DOHH2 (cell line): Measurements from ENCODE around the gene MAP10.

ENCODE experiments used
- H3F3A ChIP-seq: fragments of 200-600 bp; sonication (generic), shearing (Covaris generic); 2 replicates; pipeline ENCODE4 v1.6.0; 2016; ENCODE audit warnings: antibody characterized with exemption, mild to moderate bottlenecking; ENCODE audit not compliant: control insufficient read depth, insufficient read depth
- H3K27ac ChIP-seq: fragments of 200-600 bp; sonication (generic); 2 replicates; pipeline ENCODE4 v1.5.1; 2014; ENCODE audit warnings: low read depth, mild to moderate bottlenecking, low read length, moderate library complexity
- H3K27me3 ChIP-seq: fragments of 200-600 bp; sonication (generic); 2 replicates; pipeline ENCODE4 v1.6.1; 2014; ENCODE audit warnings: mild to moderate bottlenecking, low read length, mixed read lengths; ENCODE audit not compliant: control insufficient read depth
- H3K36me3 ChIP-seq: fragments of 200-600 bp; sonication (generic); 2 replicates; pipeline ENCODE4 v1.6.1; 2014; ENCODE audit warnings: mild to moderate bottlenecking, low read length, moderate library complexity, mixed read lengths; ENCODE audit not compliant: control insufficient read depth
- H3K4me1 ChIP-seq: fragments of 200-600 bp; sonication (generic); 2 replicates; pipeline ENCODE4 v1.6.1; 2014; ENCODE audit warnings: mild to moderate bottlenecking, low read length, mixed read lengths; ENCODE audit not compliant: control insufficient read depth
- H3K4me2 ChIP-seq: fragments of 200-600 bp; sonication (generic); 2 replicates; pipeline ENCODE4 v1.6.0; 2014; ENCODE audit warnings: mild to moderate bottlenecking, low read length, moderate library complexity
- H3K4me3 ChIP-seq: fragments of 200-600 bp; sonication (generic); 2 replicates; pipeline ENCODE4 v1.5.1; 2014; ENCODE audit warnings: mild to moderate bottlenecking, low read length, mixed read lengths
- H3K79me2 ChIP-seq: fragments of 200-600 bp; sonication (generic); 2 replicates; pipeline ENCODE4 v1.6.1; 2014; ENCODE audit warnings: mild to moderate bottlenecking, low read length, mixed read lengths; ENCODE audit not compliant: control insufficient read depth
- H3K9me2 ChIP-seq: fragments of 200-600 bp; sonication (generic); replicated peaks from 2 replicates; pipeline ENCODE4 v1.6.1; 2014; ENCODE audit warnings: mild to moderate bottlenecking, low read length, mixed read lengths; ENCODE audit not compliant: control insufficient read depth
- H3K9me3 ChIP-seq: fragments of 200-600 bp; sonication (generic); 2 replicates; pipeline ENCODE4 v1.6.1; 2014; ENCODE audit warnings: antibody characterized with exemption, low read length, mixed read lengths; ENCODE audit not compliant: control insufficient read depth, insufficient read depth
- H4K20me1 ChIP-seq: fragments of 200-600 bp; sonication (generic); 2 replicates; pipeline ENCODE4 v1.6.0; 2014; ENCODE audit warnings: low read depth, mild to moderate bottlenecking, antibody characterized with exemption, low read length, moderate library complexity; ENCODE audit not compliant: control insufficient read depth, insufficient read depth
- EZH2phosphoT487 ChIP-seq: fragments of 200-600 bp; sonication (generic); IDR thresholded peaks from 2 replicates; pipeline ENCODE4 v1.6.1; 2017; ENCODE audit warnings: borderline replicate concordance, mild to moderate bottlenecking, antibody characterized with exemption, low read length, moderate library complexity, mixed read lengths
- TF ChIP-seq, protein P1 (sequence below): fragments of 200-600 bp; sonication (generic); IDR thresholded peaks from one replicate; pipeline ENCODE4 v1.5.1; 2014; ENCODE audit warnings: antibody characterized with exemption, mild to moderate bottlenecking, low read depth, low read length; ENCODE audit not compliant: poor library complexity, severe bottlenecking

Gene MAP10

DNA sequence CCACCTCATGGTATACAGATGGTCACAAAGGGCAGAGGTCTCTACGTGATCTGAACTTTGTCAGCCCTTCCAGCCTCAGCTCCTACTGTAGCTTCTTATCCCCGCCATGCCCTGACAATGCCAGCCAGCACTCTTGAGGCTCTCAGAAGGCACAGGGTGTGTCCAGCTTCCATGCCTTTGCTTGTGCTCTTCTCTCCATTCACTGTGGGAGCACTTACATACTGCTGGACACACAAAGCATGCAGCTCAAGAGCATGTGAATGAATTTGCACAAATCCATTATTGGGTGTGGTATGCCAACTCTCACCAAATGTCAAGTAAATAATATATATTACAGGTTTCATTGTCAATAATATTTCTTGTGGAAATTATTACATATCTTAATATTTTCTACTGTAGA lies 36.4 kb upstream of the MAP10 start:
- H3K4me1 ChIP-seq: no peaks in the 10 kb centered on the region
- TF ChIP-seq, protein P1, sequence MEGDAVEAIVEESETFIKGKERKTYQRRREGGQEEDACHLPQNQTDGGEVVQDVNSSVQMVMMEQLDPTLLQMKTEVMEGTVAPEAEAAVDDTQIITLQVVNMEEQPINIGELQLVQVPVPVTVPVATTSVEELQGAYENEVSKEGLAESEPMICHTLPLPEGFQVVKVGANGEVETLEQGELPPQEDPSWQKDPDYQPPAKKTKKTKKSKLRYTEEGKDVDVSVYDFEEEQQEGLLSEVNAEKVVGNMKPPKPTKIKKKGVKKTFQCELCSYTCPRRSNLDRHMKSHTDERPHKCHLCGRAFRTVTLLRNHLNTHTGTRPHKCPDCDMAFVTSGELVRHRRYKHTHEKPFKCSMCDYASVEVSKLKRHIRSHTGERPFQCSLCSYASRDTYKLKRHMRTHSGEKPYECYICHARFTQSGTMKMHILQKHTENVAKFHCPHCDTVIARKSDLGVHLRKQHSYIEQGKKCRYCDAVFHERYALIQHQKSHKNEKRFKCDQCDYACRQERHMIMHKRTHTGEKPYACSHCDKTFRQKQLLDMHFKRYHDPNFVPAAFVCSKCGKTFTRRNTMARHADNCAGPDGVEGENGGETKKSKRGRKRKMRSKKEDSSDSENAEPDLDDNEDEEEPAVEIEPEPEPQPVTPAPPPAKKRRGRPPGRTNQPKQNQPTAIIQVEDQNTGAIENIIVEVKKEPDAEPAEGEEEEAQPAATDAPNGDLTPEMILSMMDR: no peak
- no peak for TF ChIP-seq EZH2phosphoT487
- H3K4me3 ChIP-seq: no peak overlapping the region
- no peaks in the 10 kb centered on the region for H3K79me2 ChIP-seq
- H3K9me2 ChIP-seq: no peaks in the 10 kb centered on the region
- H4K20me1 ChIP-seq: no peaks in the 10 kb centered on the region
- H3K4me2 ChIP-seq: no peak overlapping the region
- H3F3A ChIP-seq: no peaks in the 10 kb centered on the region
- H3K27me3 ChIP-seq: no peaks in the 10 kb centered on the region
- H3K36me3 ChIP-seq: no peaks in the 10 kb centered on the region
- H3K27ac ChIP-seq: no peak overlapping the region
- H3K9me3 ChIP-seq: no peaks in the 10 kb centered on the region

DNA sequence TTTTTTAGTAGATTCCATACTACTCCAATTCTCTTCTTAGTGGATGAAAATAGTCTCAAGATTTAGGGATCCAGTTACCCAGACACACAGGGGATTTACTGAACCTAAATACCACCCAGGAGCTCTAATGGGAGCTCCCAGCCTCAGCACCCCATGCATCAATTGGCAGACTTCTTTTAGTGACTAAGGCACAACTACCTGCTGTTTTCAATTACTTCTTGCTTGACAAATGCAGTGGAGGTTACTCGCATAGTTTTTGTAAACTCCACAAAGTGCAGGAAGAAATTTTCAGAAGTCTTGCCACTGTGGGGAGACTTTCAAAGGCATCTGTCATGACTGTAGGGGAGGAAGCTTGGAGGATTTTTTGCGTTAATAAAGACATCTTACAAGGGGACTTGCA lies 35.5 kb upstream of the MAP10 start:
- Histone ChIP-seq H4K20me1 (no peaks in the 10 kb centered on the region), H3K4me2 (no peak overlapping the region), H3K36me3 (no peaks in the 10 kb centered on the region), H3K4me3 (no peak overlapping the region), H3K27ac (no peak overlapping the region), H3K9me2 (no peaks in the 10 kb centered on the region), H3K4me1 (no peaks in the 10 kb centered on the region), H3F3A (no peaks in the 10 kb centered on the region), H3K9me3 (no peaks in the 10 kb centered on the region), H3K79me2 (no peaks in the 10 kb centered on the region), H3K27me3 (no peaks in the 10 kb centered on the region)
- no peak for TF ChIP-seq EZH2phosphoT487
- TF ChIP-seq, protein P1: no peak

DNA sequence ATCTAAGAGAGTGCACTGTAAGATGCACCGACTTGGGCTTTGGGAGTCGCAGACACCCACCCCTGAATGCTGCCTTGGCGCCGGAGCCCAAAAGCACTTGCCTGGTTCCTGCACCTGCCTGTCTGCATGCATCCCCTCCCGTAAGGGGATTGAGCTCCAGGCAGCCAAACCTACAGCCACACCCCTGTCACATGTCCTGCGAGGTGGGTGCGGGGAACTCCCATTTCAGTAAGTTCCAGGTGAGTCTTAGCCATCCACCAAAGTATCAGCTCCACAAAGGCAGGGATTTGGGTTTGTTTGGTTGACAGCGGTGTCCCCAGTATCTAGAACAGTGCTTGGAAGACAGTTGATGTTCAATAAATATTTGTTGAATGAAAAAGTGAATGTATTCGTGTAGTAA lies 31.5 kb upstream of the MAP10 start:
- no peaks in the 10 kb centered on the region for H3K9me3 ChIP-seq
- TF ChIP-seq, protein P1: no peak
- TF ChIP-seq EZH2phosphoT487: no peak
- H3K4me2 ChIP-seq: no peak overlapping the region
- no peaks in the 10 kb centered on the region for H3K4me1 ChIP-seq
- H3K9me2 ChIP-seq: no peaks in the 10 kb centered on the region
- H4K20me1 ChIP-seq: no peaks in the 10 kb centered on the region
- no peaks in the 10 kb centered on the region for H3K79me2 ChIP-seq
- no peaks in the 10 kb centered on the region for H3K36me3 ChIP-seq
- no peak overlapping the region for H3K27ac ChIP-seq
- no peaks in the 10 kb centered on the region for H3K27me3 ChIP-seq
- no peaks in the 10 kb centered on the region for H3F3A ChIP-seq
- H3K4me3 ChIP-seq: no peak overlapping the region
